Measurements from ENCODE around the gene AIDA.
A peak's percentile ranks its signal among the peaks of the same experiment; 100 is the strongest.

The AIDA gene

GRCh38 chr1:222663431-222663934 lies 48.8 kb downstream of the AIDA start:
- H3K9me3 ChIP-seq (ENCODE audit: low read depth, low read length): no peaks in the 10 kb centered on the region
- no peak overlapping the region for H3K4me3 ChIP-seq
- no peak for TF ChIP-seq EZH2 (IDR thresholded peaks at IDR 0.05)
- no peak for TF ChIP-seq FOXP2 (optimal IDR thresholded peaks at IDR 0.05; ENCODE audit: control extremely low read depth, extremely low read length, insufficient read depth)
- TF ChIP-seq POLR2AphosphoS5 (IDR thresholded peaks at IDR 0.05; ENCODE audit: borderline replicate concordance, low read depth, low read length): no peak
- peaks cover 91% of the 10 kb centered on the region for H3K36me3 ChIP-seq (ENCODE audit: insufficient read depth, low read length)
- no peak for DNase-seq (ENCODE audit: low read depth, low spot score)
- no peak overlapping the region for H3K9ac ChIP-seq (ENCODE audit: insufficient read length)
- no peak overlapping the region for H3K27ac ChIP-seq

DNA sequence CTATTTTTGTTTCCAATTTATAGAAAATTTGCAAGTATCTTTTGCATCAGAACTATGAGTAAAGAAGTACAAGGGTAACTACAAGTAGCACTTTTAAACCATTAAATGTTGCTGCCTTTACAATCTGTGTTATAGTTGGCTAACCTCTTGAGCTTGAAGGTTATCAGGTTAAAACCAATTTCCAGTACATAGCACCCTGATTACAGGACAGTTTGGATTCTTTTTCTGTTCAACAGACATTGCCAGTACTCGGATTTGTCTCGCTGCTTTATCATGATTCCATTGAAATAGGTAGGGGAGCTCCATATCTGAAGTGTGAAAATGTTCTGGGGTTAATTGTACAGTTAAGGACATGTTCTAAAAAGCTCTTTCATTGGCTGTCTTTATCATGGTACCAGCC lies 54.4 kb downstream of the AIDA start:
- Histone ChIP-seq H3K36me3 (ENCODE audit: insufficient read depth, low read length) (peaks cover 96% of the 10 kb centered on the region), H3K4me3 (no peak overlapping the region), H3K9me3 (ENCODE audit: low read depth, low read length) (no peaks in the 10 kb centered on the region), H3K9ac (ENCODE audit: insufficient read length) (no peak overlapping the region), H3K27ac (no peak overlapping the region)
- TF ChIP-seq EZH2 (IDR thresholded peaks at IDR 0.05) (no peak), POLR2AphosphoS5 (IDR thresholded peaks at IDR 0.05; ENCODE audit: borderline replicate concordance, low read depth, low read length) (no peak), FOXP2 (optimal IDR thresholded peaks at IDR 0.05; ENCODE audit: control extremely low read depth, extremely low read length, insufficient read depth) (no peak)
- no peak for DNase-seq (ENCODE audit: low read depth, low spot score)

GRCh38 chr1:222656391-222657155 lies 55.7 kb downstream of the AIDA start:
- TF ChIP-seq EZH2 (IDR thresholded peaks at IDR 0.05) (no peak), POLR2AphosphoS5 (IDR thresholded peaks at IDR 0.05; ENCODE audit: borderline replicate concordance, low read depth, low read length) (no peak), FOXP2 (optimal IDR thresholded peaks at IDR 0.05; ENCODE audit: control extremely low read depth, extremely low read length, insufficient read depth) (no peak)
- peaks cover 96% of the 10 kb centered on the region for H3K36me3 ChIP-seq (ENCODE audit: insufficient read depth, low read length)
- no peak for DNase-seq (ENCODE audit: low read depth, low spot score)
- no peak overlapping the region for H3K9ac ChIP-seq (ENCODE audit: insufficient read length)
- H3K9me3 ChIP-seq (ENCODE audit: low read depth, low read length): no peaks in the 10 kb centered on the region
- H3K27ac ChIP-seq: no peak overlapping the region
- H3K4me3 ChIP-seq: no peak overlapping the region

- DNase-seq (ENCODE audit: low read depth, low spot score): no peak
- no peaks in the 10 kb centered on the region for H3K9me3 ChIP-seq (ENCODE audit: low read depth, low read length)
- no peak overlapping the region for H3K4me3 ChIP-seq
- no peak overlapping the region for H3K9ac ChIP-seq (ENCODE audit: insufficient read length)
- TF ChIP-seq POLR2AphosphoS5 (IDR thresholded peaks at IDR 0.05; ENCODE audit: borderline replicate concordance, low read depth, low read length) (no peak), FOXP2 (optimal IDR thresholded peaks at IDR 0.05; ENCODE audit: control extremely low read depth, extremely low read length, insufficient read depth) (no peak), EZH2 (IDR thresholded peaks at IDR 0.05) (no peak)
- peaks cover 91% of the 10 kb centered on the region for H3K36me3 ChIP-seq (ENCODE audit: insufficient read depth, low read length)
- H3K27ac ChIP-seq: no peak overlapping the region
Observed at GRCh38 chr1:222654849-222655248, 57.4 kb downstream of the AIDA start.

DNA sequence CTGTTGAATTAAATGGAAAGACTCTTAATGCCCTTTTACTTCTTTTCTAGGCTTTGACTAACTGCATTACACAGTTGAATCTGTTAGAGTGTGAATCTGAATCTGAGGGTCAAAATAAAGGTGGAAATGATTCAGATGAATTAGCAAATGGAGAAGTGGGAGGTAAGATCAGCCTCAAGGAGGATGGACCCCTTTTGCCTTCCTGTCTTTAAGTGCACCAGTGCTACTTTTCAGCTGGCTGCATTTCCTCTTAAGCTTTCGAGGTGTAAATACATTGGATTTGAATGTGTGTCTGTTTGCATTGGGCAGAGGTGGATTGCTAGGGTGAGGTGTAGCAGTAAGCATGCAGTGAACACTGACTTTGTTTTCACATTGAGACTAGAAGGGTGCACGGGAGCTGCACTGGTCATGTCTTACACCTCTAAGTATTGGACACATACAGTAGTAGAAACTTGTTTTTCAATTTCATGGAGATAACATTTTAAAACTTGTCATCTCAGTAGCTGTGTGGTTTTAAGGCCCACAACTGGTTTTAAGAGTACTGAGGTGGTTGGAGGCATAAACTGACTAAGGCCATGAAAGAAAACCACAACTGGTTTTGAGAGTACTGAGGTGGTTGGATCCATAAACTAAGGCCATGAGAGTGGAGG lies 59.0 kb downstream of the AIDA start:
- TF ChIP-seq EZH2 (IDR thresholded peaks at IDR 0.05) (no peak), POLR2AphosphoS5 (IDR thresholded peaks at IDR 0.05; ENCODE audit: borderline replicate concordance, low read depth, low read length) (no peak), FOXP2 (optimal IDR thresholded peaks at IDR 0.05; ENCODE audit: control extremely low read depth, extremely low read length, insufficient read depth) (no peak)
- H3K36me3 ChIP-seq (ENCODE audit: insufficient read depth, low read length): peaks cover 83% of the 10 kb centered on the region
- H3K9ac ChIP-seq (ENCODE audit: insufficient read length): no peak overlapping the region
- no peak overlapping the region for H3K27ac ChIP-seq
- H3K9me3 ChIP-seq (ENCODE audit: low read depth, low read length): no peaks in the 10 kb centered on the region
- no peak for DNase-seq (ENCODE audit: low read depth, low spot score)
- H3K4me3 ChIP-seq: no peak overlapping the region

DNA sequence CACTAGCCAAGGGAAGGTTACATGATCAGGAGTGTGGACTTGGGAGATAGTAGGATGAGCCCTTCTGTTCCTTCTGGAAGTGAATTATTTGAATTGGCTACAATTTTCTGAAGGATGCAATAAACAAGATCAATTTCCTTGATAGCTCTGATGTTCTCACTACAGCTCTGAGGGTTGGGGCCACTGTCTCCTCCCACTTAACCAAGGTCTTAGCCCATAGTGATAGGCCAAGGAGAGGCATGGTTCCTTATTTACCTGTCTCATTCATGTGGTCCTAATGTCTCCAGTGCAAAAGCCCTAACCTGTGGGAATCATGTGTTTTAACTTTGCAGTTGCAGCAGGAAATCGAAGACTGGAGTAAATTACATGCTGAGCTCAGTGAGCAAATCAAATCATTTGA lies 59.6 kb downstream of the AIDA start:
- Histone ChIP-seq H3K4me3 (no peak overlapping the region), H3K9me3 (ENCODE audit: low read depth, low read length) (no peaks in the 10 kb centered on the region), H3K9ac (ENCODE audit: insufficient read length) (no peak overlapping the region), H3K36me3 (ENCODE audit: insufficient read depth, low read length) (peaks cover 77% of the 10 kb centered on the region), H3K27ac (no peak overlapping the region)
- TF ChIP-seq POLR2AphosphoS5 (IDR thresholded peaks at IDR 0.05; ENCODE audit: borderline replicate concordance, low read depth, low read length) (no peak), FOXP2 (optimal IDR thresholded peaks at IDR 0.05; ENCODE audit: control extremely low read depth, extremely low read length, insufficient read depth) (no peak), EZH2 (IDR thresholded peaks at IDR 0.05) (no peak)
- DNase-seq (ENCODE audit: low read depth, low spot score): no peak

DNA sequence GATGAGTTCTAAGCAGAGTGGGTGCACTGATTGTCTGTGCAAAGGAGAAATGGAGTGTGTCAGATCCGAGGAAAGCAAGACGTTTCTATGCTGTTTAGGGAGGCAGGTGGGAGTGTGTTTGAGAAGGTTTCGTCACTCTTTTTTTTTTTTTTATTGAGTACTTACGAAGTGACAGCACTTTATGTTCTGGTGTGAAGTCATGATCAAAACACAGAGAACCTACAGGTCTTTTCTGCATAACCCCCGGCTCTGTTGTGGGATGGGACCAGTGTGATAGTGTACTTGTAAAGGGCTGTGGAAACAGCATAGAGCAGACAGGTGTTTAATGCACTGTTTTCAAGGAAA lies 67.7 kb downstream of the AIDA start:
- Histone ChIP-seq H3K4me3 (peak overlapping the region; percentile 88), H3K36me3 (ENCODE audit: insufficient read depth, low read length) (peaks cover 17% of the 10 kb centered on the region), H3K9me3 (ENCODE audit: low read depth, low read length) (no peaks in the 10 kb centered on the region), H3K9ac (ENCODE audit: insufficient read length) (peak overlapping the region; percentile 90), H3K27ac (peak overlapping the region; percentile 47)
- TF ChIP-seq EZH2 (IDR thresholded peaks at IDR 0.05) (no peak), POLR2AphosphoS5 (IDR thresholded peaks at IDR 0.05; ENCODE audit: borderline replicate concordance, low read depth, low read length) (no peak), FOXP2 (optimal IDR thresholded peaks at IDR 0.05; ENCODE audit: control extremely low read depth, extremely low read length, insufficient read depth) (no peak)
- DNase-seq (ENCODE audit: low read depth, low spot score): no peak

DNA sequence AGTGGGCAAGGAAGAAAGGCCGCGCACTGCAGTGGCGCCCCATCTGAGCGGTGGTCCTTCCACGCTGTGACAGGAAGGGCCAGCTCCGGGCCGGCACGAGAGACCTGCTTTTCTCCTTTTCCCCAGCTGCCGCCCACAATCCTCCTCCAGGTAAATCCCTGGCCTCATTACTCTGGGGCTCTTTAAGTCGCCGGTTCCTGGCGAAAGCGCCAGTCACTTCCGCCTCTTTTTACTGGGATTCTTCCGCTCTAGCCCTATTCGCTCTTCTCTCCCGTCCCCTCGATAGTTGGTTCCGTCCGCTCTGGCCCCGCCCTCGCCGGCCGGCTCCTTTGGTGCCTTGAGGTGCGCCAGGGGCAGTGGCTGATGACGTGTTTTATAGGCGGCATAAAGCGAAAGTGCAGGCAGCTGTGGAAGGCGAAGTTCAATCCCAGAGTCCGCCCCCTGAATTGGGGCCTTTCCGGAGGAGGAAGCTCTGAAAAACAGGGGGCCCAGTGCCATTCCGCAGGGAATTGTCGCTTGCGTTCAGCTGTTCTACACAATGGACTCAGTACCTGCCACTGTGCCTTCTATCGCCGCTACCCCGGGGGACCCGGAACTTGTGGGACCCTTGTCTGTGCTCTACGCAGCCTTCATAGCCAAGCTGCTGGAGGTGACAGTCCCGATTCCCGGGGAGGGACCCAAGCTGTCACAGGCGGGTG lies 68.2 kb downstream of the AIDA start:
- peak; percentile 85 for DNase-seq (ENCODE audit: low read depth, low spot score)
- Histone ChIP-seq H3K36me3 (ENCODE audit: insufficient read depth, low read length) (peaks cover 20% of the 10 kb centered on the region; the same call in 1 of the 2 replicates), H3K9ac (ENCODE audit: insufficient read length) (peak overlapping the region; percentile 90), H3K9me3 (ENCODE audit: low read depth, low read length) (no peaks in the 10 kb centered on the region), H3K27ac (peak overlapping the region; percentile 93), H3K4me3 (peak overlapping the region; percentile 88)
- TF ChIP-seq EZH2 (IDR thresholded peaks at IDR 0.05) (no peak), FOXP2 (optimal IDR thresholded peaks at IDR 0.05; ENCODE audit: control extremely low read depth, extremely low read length, insufficient read depth) (no peak), POLR2AphosphoS5 (IDR thresholded peaks at IDR 0.05; ENCODE audit: borderline replicate concordance, low read depth, low read length) (peak; percentile 88)
